ENCODE measurements around the gene ATR. TPM values are rescaled to one million over a fixed set of nuclear protein-coding genes. Genes with fewer than 3 reads are reported as not detected.
A peak's percentile ranks its signal among the peaks of the same experiment; 100 is the strongest.

ATR gene
- 6.2 TPM for polyA plus RNA-seq (2012; ENCODE audit: insufficient read length, low read depth)

GRCh38 chr3:142578329-142579223, at the start of gene ATR:
ATR (minus strand) TSS chr3:142578733; CDS start chr3:142578704, 29 bp downstream.
- TF ChIP-seq FOXP2 (optimal IDR thresholded peaks at IDR 0.05; ENCODE audit: borderline replicate concordance, extremely low read depth, extremely low read length, insufficient read depth) (peak; percentile 29), REST (IDR thresholded peaks at IDR 0.05; ENCODE audit: insufficient read depth in 1 of 2, low read depth in 2 of 2, low read length in 2 of 2) (no peak), SIN3A (IDR thresholded peaks at IDR 0.05; ENCODE audit: borderline replicate concordance, insufficient read depth, low read length) (0 out of 2 replicates have a peak, but pooled peaks have one; percentile 41), TAF1 (IDR thresholded peaks at IDR 0.05; ENCODE audit: borderline replicate concordance, insufficient read depth, low read length) (peak; percentile 70), POLR2AphosphoS5 (IDR thresholded peaks at IDR 0.05; ENCODE audit: low read depth, low read length) (peak; percentile 83)

GRCh38 chr3:142626971-142627370, 48.4 kb upstream of the ATR start:
- TF ChIP-seq SIN3A (IDR thresholded peaks at IDR 0.05; ENCODE audit: borderline replicate concordance, insufficient read depth, low read length) (no peak), TAF1 (IDR thresholded peaks at IDR 0.05; ENCODE audit: borderline replicate concordance, insufficient read depth, low read length) (no peak), FOXP2 (optimal IDR thresholded peaks at IDR 0.05; ENCODE audit: borderline replicate concordance, extremely low read depth, extremely low read length, insufficient read depth) (no peak), REST (IDR thresholded peaks at IDR 0.05; ENCODE audit: insufficient read depth in 1 of 2, low read depth in 2 of 2, low read length in 2 of 2) (no peak), POLR2AphosphoS5 (IDR thresholded peaks at IDR 0.05; ENCODE audit: low read depth, low read length) (no peak)

GRCh38 chr3:142625153-142625440, 46.6 kb upstream of the ATR start:
- TF ChIP-seq SIN3A (IDR thresholded peaks at IDR 0.05; ENCODE audit: borderline replicate concordance, insufficient read depth, low read length) (no peak), TAF1 (IDR thresholded peaks at IDR 0.05; ENCODE audit: borderline replicate concordance, insufficient read depth, low read length) (no peak), FOXP2 (optimal IDR thresholded peaks at IDR 0.05; ENCODE audit: borderline replicate concordance, extremely low read depth, extremely low read length, insufficient read depth) (no peak), REST (IDR thresholded peaks at IDR 0.05; ENCODE audit: insufficient read depth in 1 of 2, low read depth in 2 of 2, low read length in 2 of 2) (no peak), POLR2AphosphoS5 (IDR thresholded peaks at IDR 0.05; ENCODE audit: low read depth, low read length) (no peak)

GRCh38 chr3:142624341-142625152, 46.0 kb upstream of the ATR start:
- TF ChIP-seq SIN3A (IDR thresholded peaks at IDR 0.05; ENCODE audit: borderline replicate concordance, insufficient read depth, low read length), result no peak
- no peak for TF ChIP-seq REST (IDR thresholded peaks at IDR 0.05; ENCODE audit: insufficient read depth in 1 of 2, low read depth in 2 of 2, low read length in 2 of 2)
- TF ChIP-seq POLR2AphosphoS5 (IDR thresholded peaks at IDR 0.05; ENCODE audit: low read depth, low read length), result no peak
- TF ChIP-seq TAF1 (IDR thresholded peaks at IDR 0.05; ENCODE audit: borderline replicate concordance, insufficient read depth, low read length), result no peak
- TF ChIP-seq FOXP2 (optimal IDR thresholded peaks at IDR 0.05; ENCODE audit: borderline replicate concordance, extremely low read depth, extremely low read length, insufficient read depth), result no peak

Measured in PFSK-1 (cell line).